ENCODE data around the gene SYT14. TPM values are rescaled to one million over a fixed set of nuclear protein-coding genes. Genes with fewer than 3 reads are reported as not detected.

SYT14 gene
- total RNA-seq, 1 experiment from 2014 or later, result 10.3 TPM

- H4K8ac ChIP-seq (replicated peaks; ENCODE audit: insufficient read length, low read depth, low read length), result no peak overlapping the region
- no peak overlapping the region for H3K27ac ChIP-seq (ENCODE audit: insufficient read length, low read depth, low read length)
- Mint-ChIP-seq H3K4me1 (no peaks in the 10 kb centered on the region), H3K9me3 (no peaks in the 10 kb centered on the region), H3K4me3 (no peak overlapping the region), H3K36me3 (ENCODE audit: insufficient read depth in 1 of 3, low read depth in 3 of 3) (no peaks in the 10 kb centered on the region), H3K27me3 (ENCODE audit: low read depth) (no peaks in the 10 kb centered on the region), H3K27ac (no peak overlapping the region)
- H3K14ac ChIP-seq (ENCODE audit: insufficient read depth, low read length), result no peak overlapping the region
- H2BK15ac ChIP-seq (ENCODE audit: low read depth, low read length), result no peak overlapping the region
- H4K5ac ChIP-seq (ENCODE audit: insufficient read length, low read depth, low read length), result no peak overlapping the region
- no peaks in the 10 kb centered on the region for H3K4me1 ChIP-seq (ENCODE audit: insufficient read depth, low read length)
- no peak overlapping the region for H3K56ac ChIP-seq (ENCODE audit: insufficient read length, low read depth, low read length)
- H3T11ph ChIP-seq (ENCODE audit: low read length), result no peak overlapping the region
- H3K79me1 ChIP-seq (ENCODE audit: insufficient read depth, low read depth, low read length, poor library complexity, severe bottlenecking), result no peaks in the 10 kb centered on the region
- no peak overlapping the region for H4K91ac ChIP-seq (ENCODE audit: insufficient read length, low read depth, low read length)
- H3K23me2 ChIP-seq (ENCODE audit: insufficient read length, low read depth, low read length, poor library complexity, severe bottlenecking), result no peaks in the 10 kb centered on the region
- H2AFZ ChIP-seq (ENCODE audit: low read length), result no peak overlapping the region
- H3K18ac ChIP-seq (ENCODE audit: insufficient read length, low read depth, low read length), result no peak overlapping the region
- no peak for DNase-seq
- no peak overlapping the region for H3K4ac ChIP-seq (ENCODE audit: low read depth, low read length)
- H3K9ac ChIP-seq (ENCODE audit: extremely low read depth, insufficient read length, low read length), result no peak overlapping the region
- H2AK5ac ChIP-seq (ENCODE audit: insufficient read length, low read length), result no peak overlapping the region
- no peak overlapping the region for H2BK5ac ChIP-seq (ENCODE audit: insufficient read length, low read length)
- H2BK120ac ChIP-seq (ENCODE audit: low read depth, low read length, poor library complexity, severe bottlenecking), result no peak overlapping the region
- no peak overlapping the region for H3K23ac ChIP-seq (ENCODE audit: insufficient read length, low read depth, low read length)
- no peaks in the 10 kb centered on the region for H3K27me3 ChIP-seq (ENCODE audit: insufficient read depth, low read length)
- H4K20me1 ChIP-seq (ENCODE audit: control insufficient read depth, insufficient read depth, insufficient read length), result no peaks in the 10 kb centered on the region
- no peak overlapping the region for H2BK20ac ChIP-seq (ENCODE audit: low read depth, low read length, poor library complexity, severe bottlenecking)
- H3K79me2 ChIP-seq (ENCODE audit: insufficient read depth, low read length), result no peaks in the 10 kb centered on the region
- no peaks in the 10 kb centered on the region for H3K9me3 ChIP-seq (ENCODE audit: control insufficient read depth, low read depth, low read length)
- no peak overlapping the region for H3K4me2 ChIP-seq (ENCODE audit: insufficient read depth, insufficient read length, low read length)
- H2BK12ac ChIP-seq (ENCODE audit: insufficient read length, low read depth, low read length), result no peak overlapping the region
- TF ChIP-seq, protein P1, sequence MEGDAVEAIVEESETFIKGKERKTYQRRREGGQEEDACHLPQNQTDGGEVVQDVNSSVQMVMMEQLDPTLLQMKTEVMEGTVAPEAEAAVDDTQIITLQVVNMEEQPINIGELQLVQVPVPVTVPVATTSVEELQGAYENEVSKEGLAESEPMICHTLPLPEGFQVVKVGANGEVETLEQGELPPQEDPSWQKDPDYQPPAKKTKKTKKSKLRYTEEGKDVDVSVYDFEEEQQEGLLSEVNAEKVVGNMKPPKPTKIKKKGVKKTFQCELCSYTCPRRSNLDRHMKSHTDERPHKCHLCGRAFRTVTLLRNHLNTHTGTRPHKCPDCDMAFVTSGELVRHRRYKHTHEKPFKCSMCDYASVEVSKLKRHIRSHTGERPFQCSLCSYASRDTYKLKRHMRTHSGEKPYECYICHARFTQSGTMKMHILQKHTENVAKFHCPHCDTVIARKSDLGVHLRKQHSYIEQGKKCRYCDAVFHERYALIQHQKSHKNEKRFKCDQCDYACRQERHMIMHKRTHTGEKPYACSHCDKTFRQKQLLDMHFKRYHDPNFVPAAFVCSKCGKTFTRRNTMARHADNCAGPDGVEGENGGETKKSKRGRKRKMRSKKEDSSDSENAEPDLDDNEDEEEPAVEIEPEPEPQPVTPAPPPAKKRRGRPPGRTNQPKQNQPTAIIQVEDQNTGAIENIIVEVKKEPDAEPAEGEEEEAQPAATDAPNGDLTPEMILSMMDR (conservative IDR thresholded peaks at IDR 0.05), result no peak
Observed at GRCh38 chr1:210057593-210057992, 119.6 kb downstream of the SYT14 start.
